Stimulated activated naive CD8-positive, alpha-beta T cell treated with anti-CD3 and anti-CD28 coated beads, Interleukin-15, Interleukin-2, amounts not matched to agents 100 U/mL and 50 U/mL, for 24 hours (primary cell): ENCODE data around the gene SDF4.
"Not testable (repeated sequence)": the region's sequence is repeated elsewhere in the genome, so short reads cannot be mapped to it uniquely, and the experiment has no call there.

ENCODE experiments used
- ATAC-seq: fragments of 150-1000 bp; cut with Tn5 transposase; one replicate; pipeline ENCODE4 v1.10.0; 2021
- DNase-seq: peaks from one replicate; pipeline ENCODE4 v3.0.0; 2021

Gene SDF4

GRCh38 chr1:1198423-1199140 lies 33.2 kb downstream of the SDF4 start:
- ATAC-seq: no peak
- DNase-seq: no peak

DNA sequence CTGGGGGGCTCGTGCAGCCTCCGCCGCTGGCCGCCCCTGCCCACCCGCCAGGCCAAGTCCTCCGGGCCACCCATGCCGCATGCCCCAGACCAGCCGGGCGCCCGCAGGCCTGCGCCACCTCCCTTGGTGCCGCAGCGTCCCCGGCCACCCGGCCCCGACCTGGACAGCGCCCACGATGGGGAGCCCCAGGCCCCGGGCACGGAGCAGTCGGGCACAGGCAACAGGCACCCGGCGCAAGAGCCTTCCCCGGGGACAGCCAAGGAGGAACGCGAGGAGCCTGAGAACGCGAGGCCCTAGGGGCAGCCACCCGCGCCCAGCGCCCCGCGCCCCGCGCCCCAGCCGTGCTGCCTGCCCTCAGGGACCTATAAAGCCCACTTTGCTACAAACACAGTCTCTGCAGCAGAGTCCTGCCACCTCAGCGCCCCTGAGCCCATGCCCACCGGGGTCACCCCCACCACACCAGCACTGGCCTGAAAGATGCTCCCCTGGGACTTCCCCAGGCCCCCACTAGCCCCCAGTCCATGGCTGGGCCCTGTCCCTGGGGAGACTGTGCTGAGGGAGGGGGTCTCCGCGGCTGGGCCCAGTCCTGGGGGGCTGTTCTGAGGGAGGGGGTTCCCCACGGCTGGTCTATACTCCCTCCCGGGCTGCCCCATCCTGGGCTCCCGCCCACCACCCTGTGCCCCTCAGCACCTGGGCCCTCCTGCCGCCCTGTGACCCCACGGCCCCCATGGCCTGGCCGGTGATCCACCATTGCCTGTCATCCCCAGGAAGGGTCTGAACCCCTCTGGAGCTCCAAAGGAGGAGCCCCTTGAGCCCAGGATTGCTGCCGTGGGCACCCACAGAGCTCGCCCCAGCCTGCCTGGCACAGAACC lies 34.0 kb downstream of the SDF4 start:
- peak; percentile 2 for DNase-seq
- ATAC-seq: no peak

DNA sequence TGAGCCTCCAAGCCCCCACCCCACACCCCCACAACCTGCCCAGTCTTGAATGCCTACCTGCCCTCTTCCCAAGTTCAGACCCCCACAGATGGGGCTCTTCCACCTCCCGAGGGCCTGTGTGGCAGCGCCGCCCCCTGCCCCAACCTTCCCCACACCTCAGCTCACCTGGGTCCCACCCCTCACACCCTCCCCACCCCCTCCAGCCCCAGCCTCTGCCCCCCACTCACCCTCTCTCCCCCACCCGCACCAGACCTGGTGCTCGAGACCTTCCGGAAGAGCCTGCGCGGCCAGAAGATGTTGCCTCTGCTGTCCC lies 34.7 kb downstream of the SDF4 start:
- ATAC-seq: no peak

DNA sequence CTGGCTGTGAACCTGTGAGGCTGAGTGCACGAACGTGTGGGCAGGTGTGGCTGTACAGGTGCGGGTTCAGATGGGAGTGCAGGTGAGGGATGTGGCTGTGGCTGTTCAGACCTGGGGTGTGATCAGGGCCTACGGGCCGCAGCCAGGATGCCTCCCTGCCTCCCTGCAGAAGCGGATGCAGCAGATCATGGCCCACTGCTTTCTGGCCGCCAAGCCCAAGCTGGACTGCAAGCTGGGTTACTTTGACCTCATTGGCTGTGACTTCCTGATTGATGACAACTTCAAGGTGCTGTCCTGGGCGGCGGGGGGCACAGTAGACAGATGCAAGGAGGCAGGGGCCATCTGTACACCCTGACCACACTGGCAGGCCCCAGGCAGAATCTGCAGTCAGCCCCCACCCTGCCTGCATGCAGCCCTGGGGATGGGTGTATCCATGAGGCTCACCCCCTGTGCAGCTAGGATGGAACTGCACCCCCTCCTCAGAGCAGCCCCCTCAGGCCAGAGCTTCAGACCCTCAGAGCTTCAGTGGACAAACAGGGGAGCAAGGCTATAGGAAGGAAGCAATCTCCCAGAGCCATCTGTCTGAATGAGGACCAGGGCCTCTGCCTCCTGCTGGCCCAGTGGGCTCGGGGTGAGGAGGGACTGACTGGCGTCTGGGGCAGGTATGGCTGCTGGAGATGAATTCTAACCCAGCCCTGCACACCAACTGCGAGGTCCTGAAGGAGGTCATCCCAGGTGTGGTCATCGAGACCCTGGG lies 35.2 kb downstream of the SDF4 start:
- ATAC-seq (no peak), DNase-seq (peak; percentile 4)

More for the DNA sequence above, 34.7 kb downstream of the SDF4 start:
- no peak for DNase-seq

GRCh38 chr1:1195726-1196125 lies 36.1 kb downstream of the SDF4 start:
- ATAC-seq, DNase-seq: not testable (repeated sequence)

DNA sequence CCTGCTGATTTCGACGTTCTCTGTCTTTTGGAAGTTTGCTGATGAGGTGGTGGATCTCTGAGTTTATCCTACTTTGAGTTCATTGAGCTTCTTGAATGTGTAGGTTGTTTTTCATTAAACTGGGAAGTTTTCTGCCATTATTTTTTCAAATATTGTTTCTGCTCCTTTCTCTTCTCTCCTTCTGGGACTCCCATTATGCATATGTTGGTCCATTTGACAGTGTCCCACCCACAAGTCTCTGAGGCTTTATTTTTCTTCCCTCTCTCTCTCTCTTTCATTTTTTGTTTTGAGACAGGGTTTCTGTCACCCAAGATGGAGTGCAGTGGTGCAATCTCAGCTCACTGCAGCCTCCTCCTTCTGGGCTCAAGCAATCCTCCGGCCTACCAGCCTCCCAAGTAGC lies 37.1 kb downstream of the SDF4 start:
- no peak for ATAC-seq
- DNase-seq: no peak

DNA sequence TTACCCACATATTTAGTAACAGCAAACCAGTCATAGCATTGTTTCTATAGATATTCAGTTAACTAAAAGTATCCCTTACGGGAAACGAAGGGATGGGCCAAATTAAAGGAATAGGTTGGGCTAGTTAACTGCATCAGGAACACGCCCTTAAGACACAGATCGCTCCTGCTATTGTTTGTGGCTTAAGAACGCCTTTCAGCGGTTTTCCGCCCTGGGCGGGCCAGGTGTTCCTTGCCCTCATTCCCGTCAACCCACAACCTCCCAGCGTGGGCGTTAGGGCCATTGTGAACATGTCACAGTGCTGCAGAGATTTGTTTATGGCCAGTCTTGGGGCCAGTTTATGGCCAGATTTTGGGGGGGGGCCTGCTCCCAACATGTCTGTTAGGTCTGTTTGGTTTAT lies 40.1 kb downstream of the SDF4 start:
- DNase-seq (no peak), ATAC-seq (no peak)

DNA sequence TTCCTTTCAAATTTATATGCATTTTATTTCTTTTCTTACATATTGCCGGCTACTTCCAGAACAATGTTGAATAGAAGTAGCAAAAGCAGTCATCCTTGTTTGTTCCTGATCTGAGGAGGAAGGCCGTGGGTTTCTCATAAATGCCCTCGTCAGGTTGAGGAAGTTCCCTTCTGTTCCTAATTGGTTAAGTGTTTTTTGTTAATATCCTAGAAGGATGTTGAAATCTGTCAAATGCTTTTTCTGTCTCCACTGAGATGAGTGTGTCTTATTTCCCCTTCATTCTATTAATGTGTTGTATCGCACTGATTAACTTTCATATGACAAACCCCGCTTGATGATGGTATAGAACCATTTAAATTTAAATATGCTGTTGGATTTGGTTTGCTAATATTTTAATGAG lies 42.7 kb downstream of the SDF4 start:
- ATAC-seq (no peak), DNase-seq (no peak)

- no peak for DNase-seq
These were observed 43.9 kb downstream of the SDF4 start for GRCh38 chr1:1187938-1188337.

DNA sequence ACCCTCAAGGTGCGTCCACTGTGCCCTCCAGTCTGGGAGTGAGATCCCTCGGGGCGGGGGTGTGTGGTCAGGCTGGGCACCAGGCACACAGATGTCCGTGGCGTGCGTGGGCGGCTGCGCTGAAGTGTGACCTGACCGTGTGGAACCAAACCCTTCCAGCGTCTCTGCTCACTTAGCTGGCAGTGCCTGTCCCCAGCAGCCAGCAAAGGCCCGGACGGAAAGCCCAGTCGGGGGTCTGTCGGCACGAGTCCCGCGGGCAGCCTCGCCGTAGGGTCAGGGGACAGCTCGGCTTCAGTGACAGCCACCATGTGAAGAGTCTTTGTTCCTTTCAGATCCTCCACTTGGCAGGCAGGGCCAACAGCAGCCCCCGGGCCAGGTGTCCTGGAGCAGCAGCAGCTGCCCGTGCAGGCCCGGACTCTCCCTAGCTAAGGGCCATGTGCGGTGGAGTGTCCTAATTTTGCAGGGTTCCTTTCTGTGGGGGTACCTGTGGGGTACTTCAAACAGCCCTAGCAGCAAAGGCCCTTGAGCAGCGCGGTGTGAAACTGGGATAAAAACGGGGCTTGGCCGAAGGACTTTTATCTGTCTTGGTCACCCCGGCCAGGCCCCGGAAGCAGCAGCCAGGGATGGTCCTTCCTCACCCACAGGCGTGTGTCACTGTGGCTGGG lies 46.6 kb downstream of the SDF4 start:
- ATAC-seq (no peak), DNase-seq (no peak)

More at GRCh38 chr1:1187938-1188337, 43.9 kb downstream of the SDF4 start:
- ATAC-seq: no peak

GRCh38 chr1:1183833-1184775 lies 47.7 kb downstream of the SDF4 start:
- ATAC-seq: no peak
- no peak for DNase-seq

DNA sequence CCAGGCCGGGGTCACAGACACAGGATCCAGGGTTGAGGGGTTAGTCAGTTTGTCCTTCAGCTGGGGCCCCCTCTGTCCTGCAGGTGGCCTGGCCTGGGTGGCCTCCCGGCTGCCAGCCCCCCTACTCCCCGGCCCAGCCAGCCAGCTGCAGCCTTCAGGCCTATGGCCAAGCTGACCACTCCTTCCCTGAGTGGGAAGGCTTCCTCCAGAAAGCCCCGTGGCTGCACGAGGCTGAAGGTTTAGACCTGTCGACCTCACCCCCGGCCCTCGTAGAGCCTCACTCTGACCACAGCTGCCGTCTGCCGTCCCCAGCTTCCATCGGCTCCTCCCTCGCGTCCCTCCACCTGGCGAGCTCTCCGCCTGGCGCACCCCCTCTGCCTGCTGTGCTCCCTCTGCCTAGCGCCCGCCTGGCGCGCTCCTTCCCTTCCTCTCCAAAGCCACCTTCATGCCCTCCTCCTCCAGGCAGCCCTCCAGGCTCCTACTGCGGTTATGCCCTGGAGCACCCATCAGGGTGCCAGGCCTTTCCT lies 48.5 kb downstream of the SDF4 start:
- DNase-seq (no peak), ATAC-seq (no peak)

DNA sequence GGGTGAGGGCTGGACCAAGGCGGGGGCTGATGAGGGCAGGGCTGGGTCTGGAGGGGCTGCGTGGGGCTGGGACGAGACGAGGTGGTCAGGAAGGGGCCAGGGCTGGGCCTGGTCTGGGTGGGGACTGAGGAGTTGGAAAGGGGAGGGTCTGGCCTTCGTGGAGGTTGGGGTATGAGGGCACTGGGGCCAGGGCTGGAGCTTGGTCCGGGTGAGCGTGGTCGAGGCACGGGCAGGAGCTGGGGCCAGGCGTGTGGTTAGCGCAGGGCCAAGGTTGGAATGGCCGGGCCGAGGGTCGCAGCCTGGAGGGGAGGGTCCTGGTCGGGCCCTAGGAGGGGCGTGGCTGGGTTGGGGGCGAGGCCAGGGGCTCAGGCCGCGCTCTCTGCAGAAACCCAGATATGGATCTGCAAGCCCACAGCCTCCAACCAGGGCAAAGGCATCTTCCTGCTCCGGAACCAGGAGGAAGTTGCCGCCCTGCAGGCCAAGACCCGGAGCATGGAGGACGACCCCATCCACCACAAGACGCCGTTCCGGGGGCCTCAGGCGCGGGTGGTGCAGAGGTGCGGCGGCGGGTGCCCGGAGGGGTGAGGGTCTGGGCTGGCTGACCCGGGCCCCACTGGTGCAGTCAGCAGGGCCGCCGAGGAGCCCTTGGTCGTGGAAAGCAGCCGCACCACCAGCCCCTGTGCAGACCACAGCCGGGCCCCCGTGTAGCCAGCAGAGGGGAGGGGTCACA lies 49.1 kb downstream of the SDF4 start:
- no peak for ATAC-seq

DNA sequence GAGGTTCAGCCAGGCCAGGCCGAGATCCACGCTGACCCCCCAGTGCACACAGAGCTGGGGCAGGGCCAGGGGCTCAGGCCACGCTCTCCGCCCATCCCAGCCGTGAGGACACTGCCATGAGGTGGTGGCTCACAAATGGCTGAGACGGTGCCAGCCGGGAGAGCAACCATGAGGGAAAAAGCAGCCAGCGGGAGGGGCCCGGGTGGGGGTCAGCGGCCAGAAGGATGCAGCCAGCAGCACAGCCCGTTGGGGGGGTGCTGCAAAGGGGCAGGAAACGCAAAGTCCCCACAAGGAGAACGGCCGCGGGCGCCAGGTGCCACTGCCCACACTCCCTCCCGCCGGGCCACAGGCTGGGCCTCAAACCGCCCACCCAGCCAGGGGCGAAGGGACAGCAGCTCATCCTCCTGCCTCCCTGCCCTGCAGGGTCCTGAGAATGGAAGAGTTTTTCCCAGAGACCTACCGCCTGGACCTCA lies 49.8 kb downstream of the SDF4 start:
- no peak for ATAC-seq
- no peak for DNase-seq

More for the DNA sequence above, 49.1 kb downstream of the SDF4 start:
- DNase-seq: no peak

GRCh38 chr1:1181129-1181937 lies 50.5 kb downstream of the SDF4 start:
- no peak for ATAC-seq
- no peak for DNase-seq

- DNase-seq (no peak), ATAC-seq (no peak)
These were observed 51.6 kb downstream of the SDF4 start for GRCh38 chr1:1179983-1180861.

- ATAC-seq (no peak), DNase-seq (no peak)
These were observed 52.3 kb downstream of the SDF4 start for GRCh38 chr1:1179346-1179982.
